GM19324 (cell line): Measurements from ENCODE around the gene RPL21.

Experiments
- ATAC-seq: cut with Tn5 transposase; IDR thresholded peaks from one replicate; pipeline ENCODE4 v1.9.1; 2021; ENCODE audit warnings: mild to moderate bottlenecking, moderate library complexity; ENCODE audit not compliant: unreplicated experiment, low FRiP score

RPL21 gene

GRCh38 chr13:27257648-27258253 lies 6.4 kb downstream of the RPL21 start:
- no peak for ATAC-seq

- ATAC-seq = no peak
Observed at GRCh38 chr13:27258637-27259386, 7.5 kb downstream of the RPL21 start.

GRCh38 chr13:27259831-27260230 lies 8.5 kb downstream of the RPL21 start:
- ATAC-seq = no peak

- no peak for ATAC-seq
Observed at GRCh38 chr13:27261396-27261795, 10.0 kb downstream of the RPL21 start.

- ATAC-seq = no peak
Observed at GRCh38 chr13:27263438-27263837, 12.1 kb downstream of the RPL21 start.

- ATAC-seq = no peak
Observed at GRCh38 chr13:27264181-27264580, 12.8 kb downstream of the RPL21 start.

- ATAC-seq = no peak
Observed at GRCh38 chr13:27264648-27265047, 13.3 kb downstream of the RPL21 start.

- ATAC-seq = no peak
Observed at GRCh38 chr13:27266917-27267316, 15.6 kb downstream of the RPL21 start.

GRCh38 chr13:27267596-27267995 lies 16.2 kb downstream of the RPL21 start:
- ATAC-seq = no peak

GRCh38 chr13:27269114-27269665 lies 17.8 kb downstream of the RPL21 start:
- no peak for ATAC-seq

GRCh38 chr13:27270594-27271520 lies 19.5 kb downstream of the RPL21 start, which contains the start of gene RASL11A:
Gene RASL11A (plus strand): TSS chr13:27270830. CDS start chr13:27270945, 115 bp downstream.
- ATAC-seq = peak; percentile 89

GRCh38 chr13:27271570-27272096 lies 20.3 kb downstream of the RPL21 start:
- ATAC-seq = no peak

GRCh38 chr13:27273658-27274425 lies 22.5 kb downstream of the RPL21 start:
- no peak for ATAC-seq

GRCh38 chr13:27274631-27275030 lies 23.3 kb downstream of the RPL21 start:
- no peak for ATAC-seq

GRCh38 chr13:27276188-27276587 lies 24.8 kb downstream of the RPL21 start:
- no peak for ATAC-seq

- ATAC-seq = no peak
Observed at GRCh38 chr13:27279506-27279905, 28.1 kb downstream of the RPL21 start.

GRCh38 chr13:27280009-27280656 lies 28.8 kb downstream of the RPL21 start:
- ATAC-seq = no peak

- no peak for ATAC-seq
Observed at GRCh38 chr13:27280841-27281240, 29.5 kb downstream of the RPL21 start.

- ATAC-seq = no peak
Observed at GRCh38 chr13:27281420-27281819, 30.1 kb downstream of the RPL21 start.
